SK-N-SH treated with all-trans-retinoic acid at 6 μM for 48 hours (cell line): Measurements from ENCODE around the gene MESD.

Source experiments
- ATAC-seq: fragments of 200-7000 bp; cut with Tn5 transposase; 3 replicates; pipeline ENCODE4 v1.9.1; 2020; ENCODE audit warnings: mild to moderate bottlenecking, moderate library complexity
- ARNTL ChIP-seq: fragments of 450-650 bp; formaldehyde crosslinking; IDR thresholded peaks from 2 replicates; pipeline ENCODE4 v1.5.0; 2020; ENCODE audit warnings: low read depth, mild to moderate bottlenecking, moderate library complexity, borderline replicate concordance
- BACH2 ChIP-seq: fragments of 250-450 bp; sonication (Bioruptor Pico); IDR thresholded peaks from 2 replicates; pipeline ENCODE4 v1.9.0; 2021; ENCODE audit warnings: mild to moderate bottlenecking, borderline replicate concordance
- CREB5 ChIP-seq: fragments of 250-450 bp; sonication (Bioruptor Pico); IDR thresholded peaks from 2 replicates; pipeline ENCODE4 v1.5.1; 2020; ENCODE audit warnings: low read depth, mild to moderate bottlenecking, moderate library complexity
- CSDC2 ChIP-seq: fragments of 250-450 bp; sonication (Bioruptor Pico); IDR thresholded peaks from 2 replicates; pipeline ENCODE4 v1.5.0; 2020; ENCODE audit warnings: mild to moderate bottlenecking, moderate library complexity
- ESRRG ChIP-seq: fragments of 250-450 bp; sonication (Bioruptor Pico); IDR thresholded peaks from 2 replicates; pipeline ENCODE4 v1.6.1; 2021; ENCODE audit warnings: mild to moderate bottlenecking
- GLIS3 ChIP-seq: fragments of 250-450 bp; sonication (Bioruptor Pico); IDR thresholded peaks from 2 replicates; pipeline ENCODE4 v1.5.0; 2020; ENCODE audit warnings: mild to moderate bottlenecking, moderate library complexity
- ISL1 ChIP-seq: fragments of 250-450 bp; sonication (Bioruptor Pico); IDR thresholded peaks from 2 replicates; pipeline ENCODE4 v2.1.2; 2022; ENCODE audit warnings: mild to moderate bottlenecking, moderate library complexity
- OSR1 ChIP-seq: fragments of 250-450 bp; sonication (Bioruptor Pico); IDR thresholded peaks from 2 replicates; pipeline ENCODE4 v1.8.0; 2022; ENCODE audit warnings: moderate library complexity, mild to moderate bottlenecking, inconsistent platforms
- PATZ1 ChIP-seq: fragments of 250-450 bp; sonication (Bioruptor Pico); IDR thresholded peaks from 2 replicates; pipeline ENCODE4 v1.8.0; 2020; ENCODE audit warnings: mild to moderate bottlenecking, moderate library complexity, borderline replicate concordance
- POU6F1 ChIP-seq: fragments of 250-450 bp; sonication (Bioruptor Pico); IDR thresholded peaks from 2 replicates; pipeline ENCODE4 v1.8.0; 2021; ENCODE audit warnings: low read depth, mild to moderate bottlenecking, moderate library complexity, borderline replicate concordance
- PPARA ChIP-seq: fragments of 250-450 bp; sonication (Bioruptor Pico); IDR thresholded peaks from 2 replicates; pipeline ENCODE4 v1.5.0; 2020; ENCODE audit warnings: mild to moderate bottlenecking, borderline replicate concordance
- RARB ChIP-seq: fragments of 250-450 bp; sonication (Bioruptor Pico); IDR thresholded peaks from 2 replicates; pipeline ENCODE4 v1.8.0; 2021; ENCODE audit warnings: mild to moderate bottlenecking, moderate library complexity
- SNAI2 ChIP-seq: fragments of 250-450 bp; sonication (Bioruptor Pico); IDR thresholded peaks from 2 replicates; pipeline ENCODE4 v1.5.0; 2020; ENCODE audit warnings: mild to moderate bottlenecking, moderate library complexity
- TCF4 ChIP-seq: fragments of 250-450 bp; sonication (Bioruptor Pico); IDR thresholded peaks from 2 replicates; pipeline ENCODE4 v1.8.0; 2021; ENCODE audit warnings: mild to moderate bottlenecking, moderate library complexity, borderline replicate concordance
- TSHZ2 ChIP-seq: fragments of 250-450 bp; sonication (Bioruptor Pico); IDR thresholded peaks from 2 replicates; pipeline ENCODE4 v1.5.0; 2020; ENCODE audit warnings: mild to moderate bottlenecking, moderate library complexity
- ZC3H10 ChIP-seq: fragments of 250-450 bp; sonication (Bioruptor Pico); IDR thresholded peaks from 2 replicates; pipeline ENCODE4 v1.5.1; 2021; ENCODE audit warnings: mild to moderate bottlenecking, moderate library complexity
- ZFP30 ChIP-seq: fragments of 450-650 bp; formaldehyde crosslinking; IDR thresholded peaks from 2 replicates; pipeline ENCODE4 v1.5.0; 2022; ENCODE audit warnings: mild to moderate bottlenecking, moderate library complexity
- ZNF565 ChIP-seq: fragments of 450-650 bp; formaldehyde crosslinking; conservative IDR thresholded peaks from 2 replicates; pipeline ENCODE4 v1.5.0; 2020; ENCODE audit warnings: low read depth, mild to moderate bottlenecking, moderate library complexity
- ZNF70 ChIP-seq: fragments of 450-650 bp; formaldehyde crosslinking; IDR thresholded peaks from 2 replicates; pipeline ENCODE4 v1.5.0; 2020; ENCODE audit warnings: mild to moderate bottlenecking, moderate library complexity

Gene MESD

GRCh38 chr15:81013396-81013929 is 23.8 kb upstream of the MESD start:
- no peak for ATAC-seq

GRCh38 chr15:81012588-81012987 is 23.0 kb upstream of the MESD start:
- ATAC-seq, result no peak
- no peak for TF ChIP-seq ZC3H10 (CRISPR knock-in tag)
- no peak for TF ChIP-seq RARB (CRISPR knock-in tag)
- TF ChIP-seq ZNF70, result no peak
- no peak for TF ChIP-seq SNAI2 (CRISPR knock-in tag)
- no peak for TF ChIP-seq CREB5 (CRISPR knock-in tag)
- no peak for TF ChIP-seq TCF4
- no peak for TF ChIP-seq BACH2 (CRISPR knock-in tag)
- no peak for TF ChIP-seq PPARA (CRISPR knock-in tag)
- TF ChIP-seq PATZ1 (CRISPR knock-in tag), result no peak
- TF ChIP-seq OSR1 (CRISPR knock-in tag), result no peak
- no peak for TF ChIP-seq ZFP30
- TF ChIP-seq ESRRG (CRISPR knock-in tag), result no peak
- TF ChIP-seq CSDC2 (CRISPR knock-in tag), result no peak
- no peak for TF ChIP-seq TSHZ2 (CRISPR knock-in tag)
- TF ChIP-seq ISL1, result no peak

More at GRCh38 chr15:81013396-81013929, 23.8 kb upstream of the MESD start:
- no peak for TF ChIP-seq ESRRG (CRISPR knock-in tag)

GRCh38 chr15:81011593-81011992 is 22.0 kb upstream of the MESD start:
- no peak for TF ChIP-seq CREB5 (CRISPR knock-in tag)
- TF ChIP-seq TCF4, result no peak
- no peak for TF ChIP-seq ISL1
- no peak for TF ChIP-seq OSR1 (CRISPR knock-in tag)
- TF ChIP-seq ZC3H10 (CRISPR knock-in tag), result no peak
- TF ChIP-seq PATZ1 (CRISPR knock-in tag), result no peak
- TF ChIP-seq SNAI2 (CRISPR knock-in tag), result no peak
- TF ChIP-seq ESRRG (CRISPR knock-in tag), result no peak
- TF ChIP-seq ZFP30, result no peak
- TF ChIP-seq ZNF70, result no peak
- no peak for ATAC-seq

- ATAC-seq, result no peak
These were observed 20.5 kb upstream of the MESD start for GRCh38 chr15:81010086-81010485.

More at GRCh38 chr15:81010086-81010485, 20.5 kb upstream of the MESD start:
- TF ChIP-seq PPARA (CRISPR knock-in tag) (no peak), BACH2 (CRISPR knock-in tag) (no peak), SNAI2 (CRISPR knock-in tag) (no peak), ZNF565 (CRISPR knock-in tag) (no peak), TCF4 (no peak), ARNTL (CRISPR knock-in tag) (no peak), POU6F1 (no peak), ESRRG (CRISPR knock-in tag) (no peak), PATZ1 (CRISPR knock-in tag) (no peak), GLIS3 (CRISPR knock-in tag) (no peak)
- TF ChIP-seq, all 23 proteins: peak for 0
